GM12878 (cell line): ENCODE data around the gene LRRC4. TPM values are rescaled to one million over a fixed set of nuclear protein-coding genes. Genes with fewer than 3 reads are reported as not detected.

Experiments used
- ATAC-seq: fragments of 200-7000 bp; cut with Tn5 transposase; 3 replicates; pipeline ENCODE4 v1.9.1; 2020; ENCODE audit warnings: mild to moderate bottlenecking, moderate library complexity
- BruUV-seq: library from RNA; stranded (reverse); fragments of 400-500 nt; replicated peaks from 2 replicates; lab custom pipeline; 2021; lab: Mats Ljungman, UMichigan
- CTCF ChIA-PET: fragments of 300-600 bp; sonication (Branson Sonifier 250); formaldehyde crosslinking; extraction: SDS; loops from one replicate; lab custom pipeline; 2021; ENCODE audit warnings: inconsistent platforms; lab: Yijun Ruan, JAX
- POLR2A ChIA-PET: fragments of 350-600 bp; formaldehyde crosslinking; extraction: SDS; loops from one replicate; lab custom pipeline; 2021; ENCODE audit warnings: inconsistent platforms; lab: Charles Lee
- RAD21 ChIA-PET: fragments of 300-600 bp; sonication (Branson Sonifier 250); formaldehyde crosslinking; loops from one replicate; lab custom pipeline; 2023; ENCODE audit warnings: antibody characterized with exemption; ENCODE audit not compliant: unreplicated experiment; lab: Charles Lee
- SMC1A ChIA-PET: fragments of 300-600 bp; sonication (Branson Sonifier 250); formaldehyde crosslinking; loops from one replicate; lab custom pipeline; 2023; ENCODE audit not compliant: unreplicated experiment, uncharacterized antibody; lab: Charles Lee
- DNase-seq: peaks from one replicate; pipeline ENCODE4 v3.0.0-alpha.2; 2011; ENCODE audit warnings: low read depth, low spot score
- FAIRE-seq: peaks from 3 replicates; lab custom pipeline; 2011; peaks lifted over from hg19 to GRCh38; lab: Jason Lieb, UNC
- H2AFZ ChIP-seq: 2 replicates; pipeline ENCODE4 v1.6.0; 2011; ENCODE audit warnings: low read depth, low read length, control low read depth; ENCODE audit not compliant: control insufficient read depth
- H3K27ac ChIP-seq: 2 replicates; pipeline ENCODE4 v1.5.1; 2011; ENCODE audit warnings: control low read depth; ENCODE audit not compliant: control insufficient read depth, insufficient read depth
- H3K27me3 ChIP-seq, 2 experiments: replicated peaks in 1 of 2; 2 replicates each; pipeline versions ENCODE4 v1.6.0 to v1.6.1; 2011; ENCODE audit warnings: low read length in 1 of 2; ENCODE audit not compliant: control insufficient read depth in 2 of 2, insufficient read depth in 2 of 2
- H3K36me3 ChIP-seq, 2 experiments: 2 replicates each; pipeline ENCODE4 v1.5.1; 2011; ENCODE audit warnings: low read length in 1 of 2; ENCODE audit not compliant: control insufficient read depth in 2 of 2, insufficient read depth in 2 of 2
- H3K4me1 ChIP-seq: 2 replicates; pipeline ENCODE4 v1.6.1; 2011; ENCODE audit warnings: mild to moderate bottlenecking, low read length, moderate library complexity, mixed read lengths; ENCODE audit not compliant: control insufficient read depth, insufficient read depth
- H3K4me2 ChIP-seq: 2 replicates; pipeline ENCODE4 v1.6.0; 2011; ENCODE audit warnings: control low read depth; ENCODE audit not compliant: control insufficient read depth, insufficient read depth
- H3K4me3 ChIP-seq: fragments of 200-600 bp; sonication (generic); 2 replicates; pipeline ENCODE4 v1.5.1; 2016
- H3K79me2 ChIP-seq: 2 replicates; pipeline ENCODE4 v1.6.0; 2011; ENCODE audit warnings: low read length; ENCODE audit not compliant: control insufficient read depth, insufficient read depth
- H3K9ac ChIP-seq: 2 replicates; pipeline ENCODE4 v1.8.0; 2011; ENCODE audit warnings: low read length, control low read depth, mixed read lengths; ENCODE audit not compliant: control insufficient read depth, insufficient read depth
- H3K9me3 ChIP-seq: replicated peaks from 3 replicates; pipeline ENCODE4 v1.5.1; 2011; ENCODE audit warnings: mild to moderate bottlenecking, low read length; ENCODE audit not compliant: control insufficient read depth, insufficient read depth
- H4K20me1 ChIP-seq: 2 replicates; pipeline ENCODE4 v1.6.0; 2011; ENCODE audit not compliant: control insufficient read depth, insufficient read depth
- HSF1 ChIP-seq: fragments of 150-350 bp; IDR thresholded peaks from 2 replicates; pipeline ENCODE4 v1.6.1; 2014; ENCODE audit warnings: mild to moderate bottlenecking, low read depth, low read length
- MEF2B ChIP-seq: fragments of 450-650 bp; IDR thresholded peaks from 2 replicates; pipeline ENCODE4 v1.6.1; 2018; ENCODE audit warnings: mild to moderate bottlenecking, moderate library complexity; ENCODE audit not compliant: partially characterized antibody, poor library complexity, severe bottlenecking
- WGBS: methylation state at CpG from one replicate; pipeline ENCODE4 v1.1.6; 2016; ENCODE audit warnings: low lambda C conversion rate; ENCODE audit not compliant: insufficient replicate concordance, insufficient coverage; ENCODE audit errors: missing lambda C conversion rate; 5-methylcytosine and 5-hydroxymethylcytosine counted together
- in situ Hi-C: fragments of 300-500 bp; cut with MboI; formaldehyde crosslinking; loops from 9 replicates; pipeline ENCODE4 v1.14.3; 2018; ENCODE audit warnings: mixed read lengths
- intact Hi-C: fragments of 100-400 bp; cut with micrococcal nuclease; formaldehyde crosslinking; loops from one replicate; pipeline ENCODE4 v1.14.2; 2022; ENCODE audit not compliant: unreplicated experiment
- polyA plus RNA-seq, 11 experiments: library from polyadenylated mRNA; depleted of rRNA in 4 of 11; unstranded in 6 of 11; stranded (reverse) in 5 of 11; fragments of >200 nt; fragmentation: Nextera tagmentation in 4 of 11; fragmentation: Illumina TruSeq in 1 of 11; extraction: Ambion mirVana in 4 of 11; extraction: Trizol in 1 of 11; gene quantifications; 1 replicate in 1 of 11; 2 replicates in 10 of 11; pipeline versions ENCODE4 v1.2.1 to v1.2.3, GENCODE V29; 2011 to 2016; ENCODE audit warnings: inconsistent platforms in 2 of 11, missing spikeins in 2 of 11, low read depth in 1 of 11
- total RNA-seq, 4 experiments: library from RNA; depleted of rRNA in 3 of 4; stranded (reverse); fragments of >200 nt in 3 of 4; fragmentation: Illumina TruSeq in 1 of 4; extraction: Trizol in 1 of 4; gene quantifications; 2 replicates each; pipeline versions ENCODE4 v1.2.1 to v1.2.3, GENCODE V29; 2013 to 2021

The LRRC4 gene
- total and polyA plus RNA-seq, 10 of the 15 experiments (the other 5 are each of a cell fraction or from before 2014, with no cell fraction given): 0.06 to 0.85 (median 0.12) TPM; not detected in 4

GRCh38 chr7:128066858-128067257 is 35.6 kb upstream of the LRRC4 start:
- ChIA-PET RAD21 (no interaction called here), POLR2A (no interaction called here), CTCF (no interaction called here), SMC1A (no interaction called here)
- Histone ChIP-seq H3K9ac (no peak overlapping the region), H2AFZ (no peak overlapping the region), H3K4me3 (no peak overlapping the region), H3K36me3 (peaks cover 19 to 20% of the 10 kb centered on the region in 2 experiments), H4K20me1 (no peaks in the 10 kb centered on the region), H3K27me3 (no peaks in the 10 kb centered on the region), H3K79me2 (no peaks in the 10 kb centered on the region), H3K4me2 (no peak overlapping the region), H3K27ac (no peak overlapping the region), H3K4me1 (no peaks in the 10 kb centered on the region), H3K9me3 (no peaks in the 10 kb centered on the region)
- intact Hi-C loops (no loop called here), in situ Hi-C loops (no loop called here)
- ATAC-seq: no peak
- no peak for DNase-seq
- no TSS peak for BruUV-seq
- WGBS: 100% methylated on average over 5 of the region's 5 CpGs
- no peak for TF ChIP-seq MEF2B
- no peak for FAIRE-seq

- H2AFZ ChIP-seq: no peak overlapping the region
- intact Hi-C loops (no loop called here), in situ Hi-C loops (no loop called here)
- H4K20me1 ChIP-seq: no peaks in the 10 kb centered on the region
- ATAC-seq (no peak), FAIRE-seq (no peak), DNase-seq (no peak)
- no peaks in the 10 kb centered on the region for H3K4me1 ChIP-seq
- H3K27ac ChIP-seq: no peak overlapping the region
- no peak overlapping the region for H3K4me3 ChIP-seq
- ChIA-PET RAD21 (no interaction called here), SMC1A (no interaction called here), CTCF (no interaction called here), POLR2A (no interaction called here)
- H3K9ac ChIP-seq: no peak overlapping the region
- H3K79me2 ChIP-seq: no peaks in the 10 kb centered on the region
- no peak for TF ChIP-seq HSF1
- no peak overlapping the region for H3K4me2 ChIP-seq
- BruUV-seq: no TSS peak
- 97% methylated on average over 10 of the region's 10 CpGs for WGBS
- H3K36me3 ChIP-seq: peaks cover 14 to 17% of the 10 kb centered on the region in 2 experiments
- H3K27me3 ChIP-seq: no peaks in the 10 kb centered on the region
- H3K9me3 ChIP-seq: no peaks in the 10 kb centered on the region
Observed at GRCh38 chr7:128066395-128066794, 35.2 kb upstream of the LRRC4 start.
